ENCODE results near the gene LPAR2. TPM values are rescaled to one million over a fixed set of nuclear protein-coding genes. Genes with fewer than 3 reads are reported as not detected.

The LPAR2 gene
- polyA plus RNA-seq, 1 experiment = 2.2 TPM

DNA sequence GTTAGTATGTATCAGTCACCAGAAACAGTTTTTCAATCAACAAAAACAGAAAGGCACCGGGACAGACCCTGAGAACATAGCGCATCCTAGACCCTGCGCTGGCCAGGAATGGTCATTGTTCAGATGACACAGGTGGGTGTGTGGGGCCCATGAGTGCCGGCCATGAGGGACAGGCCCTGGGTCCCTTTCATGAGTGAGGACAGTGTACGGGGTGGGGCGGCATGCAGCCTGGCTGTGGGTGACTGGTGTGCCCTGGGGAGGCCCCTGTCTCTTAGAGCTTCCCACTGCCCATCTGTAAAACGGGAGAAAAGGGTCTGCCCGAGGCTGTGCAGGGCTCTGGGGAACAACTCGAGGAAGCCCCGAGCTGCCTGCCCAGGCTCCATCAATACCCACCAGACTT lies 35.3 kb downstream of the LPAR2 start:
- POLR2A ChIA-PET = interaction anchor here (0.6 kb wide), 1 partner anchor 61 kb away, joined by 7 read pairs; no protein-coding TSS in a partner anchor
- no peaks in the 10 kb centered on the region for H3K9me3 ChIP-seq (ENCODE audit: control insufficient read depth, insufficient read depth, low read length)
- no peaks in the 10 kb centered on the region for H3K27me3 ChIP-seq (ENCODE audit: control insufficient read depth, insufficient read depth, low read length)
- CTCF ChIA-PET = interaction anchor here (1.5 to 2.2 kb wide), 2 partner anchors 38 to 40 kb away, joined by 3 to 10 read pairs; no protein-coding TSS in a partner anchor
- no peak overlapping the region for H3K4me3 ChIP-seq (ENCODE audit: low read depth, low read length)
- TF ChIP-seq, protein P1, sequence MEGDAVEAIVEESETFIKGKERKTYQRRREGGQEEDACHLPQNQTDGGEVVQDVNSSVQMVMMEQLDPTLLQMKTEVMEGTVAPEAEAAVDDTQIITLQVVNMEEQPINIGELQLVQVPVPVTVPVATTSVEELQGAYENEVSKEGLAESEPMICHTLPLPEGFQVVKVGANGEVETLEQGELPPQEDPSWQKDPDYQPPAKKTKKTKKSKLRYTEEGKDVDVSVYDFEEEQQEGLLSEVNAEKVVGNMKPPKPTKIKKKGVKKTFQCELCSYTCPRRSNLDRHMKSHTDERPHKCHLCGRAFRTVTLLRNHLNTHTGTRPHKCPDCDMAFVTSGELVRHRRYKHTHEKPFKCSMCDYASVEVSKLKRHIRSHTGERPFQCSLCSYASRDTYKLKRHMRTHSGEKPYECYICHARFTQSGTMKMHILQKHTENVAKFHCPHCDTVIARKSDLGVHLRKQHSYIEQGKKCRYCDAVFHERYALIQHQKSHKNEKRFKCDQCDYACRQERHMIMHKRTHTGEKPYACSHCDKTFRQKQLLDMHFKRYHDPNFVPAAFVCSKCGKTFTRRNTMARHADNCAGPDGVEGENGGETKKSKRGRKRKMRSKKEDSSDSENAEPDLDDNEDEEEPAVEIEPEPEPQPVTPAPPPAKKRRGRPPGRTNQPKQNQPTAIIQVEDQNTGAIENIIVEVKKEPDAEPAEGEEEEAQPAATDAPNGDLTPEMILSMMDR (IDR thresholded peaks at IDR 0.05; ENCODE audit: low read depth, low read length) = no peak
- H3K27ac ChIP-seq (ENCODE audit: low read depth, low read length) = no peak overlapping the region
- no peak for DNase-seq (ENCODE audit: low read depth, low spot score)

DNA sequence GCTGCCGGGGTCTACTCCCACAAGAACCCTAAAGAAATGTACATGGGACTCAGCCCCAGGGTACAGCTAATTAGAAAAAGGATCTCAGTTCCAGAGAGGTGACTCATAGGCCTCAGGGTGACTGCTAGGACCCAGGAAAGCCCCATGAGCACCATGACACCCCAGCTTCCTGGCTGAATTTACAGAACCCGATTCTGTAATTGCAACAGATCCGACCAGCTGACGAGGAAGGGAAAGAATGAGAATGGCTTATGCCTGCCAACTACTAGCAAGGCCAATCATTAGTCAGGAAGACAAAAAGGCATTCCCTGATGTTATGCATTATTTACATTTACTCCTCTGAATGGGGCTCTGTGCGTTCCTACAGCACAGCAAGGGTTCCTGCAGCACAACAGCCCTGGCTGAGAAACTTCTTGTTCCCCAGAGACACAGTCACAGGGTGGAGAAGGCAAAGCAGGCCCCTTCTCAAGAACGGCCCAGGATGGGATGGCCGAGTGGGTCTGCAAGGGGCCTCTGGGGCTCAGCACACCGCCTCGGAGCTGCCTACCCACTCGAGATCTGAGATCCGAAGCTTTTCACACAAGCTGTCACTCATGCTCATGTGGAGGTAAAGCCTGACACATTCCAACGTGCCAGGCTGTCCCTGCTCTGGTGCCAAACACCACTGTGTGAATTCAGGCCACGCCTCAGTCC lies 36.7 kb downstream of the LPAR2 start:
- no peak overlapping the region; the same call in 1 of the 2 replicates for H3K4me3 ChIP-seq (ENCODE audit: low read depth, low read length)
- POLR2A ChIA-PET = interaction anchor here (0.6 to 1.2 kb wide), 4 partner anchors 23 to 75 kb away, joined by 3 to 7 read pairs (median 4); no protein-coding TSS in a partner anchor
- DNase-seq (ENCODE audit: low read depth, low spot score) = peak; percentile 95
- TF ChIP-seq, protein P1 (IDR thresholded peaks at IDR 0.05; ENCODE audit: low read depth, low read length) = no peak
- H3K27me3 ChIP-seq (ENCODE audit: control insufficient read depth, insufficient read depth, low read length) = no peaks in the 10 kb centered on the region
- peak overlapping the region; percentile 96 for H3K27ac ChIP-seq (ENCODE audit: low read depth, low read length)
- CTCF ChIA-PET = interaction anchor here (2.2 to 2.6 kb wide), 2 partner anchors 39 to 59 kb away, joined by 10 to 14 read pairs; no protein-coding TSS in a partner anchor
- no peaks in the 10 kb centered on the region for H3K9me3 ChIP-seq (ENCODE audit: control insufficient read depth, insufficient read depth, low read length)

DNA sequence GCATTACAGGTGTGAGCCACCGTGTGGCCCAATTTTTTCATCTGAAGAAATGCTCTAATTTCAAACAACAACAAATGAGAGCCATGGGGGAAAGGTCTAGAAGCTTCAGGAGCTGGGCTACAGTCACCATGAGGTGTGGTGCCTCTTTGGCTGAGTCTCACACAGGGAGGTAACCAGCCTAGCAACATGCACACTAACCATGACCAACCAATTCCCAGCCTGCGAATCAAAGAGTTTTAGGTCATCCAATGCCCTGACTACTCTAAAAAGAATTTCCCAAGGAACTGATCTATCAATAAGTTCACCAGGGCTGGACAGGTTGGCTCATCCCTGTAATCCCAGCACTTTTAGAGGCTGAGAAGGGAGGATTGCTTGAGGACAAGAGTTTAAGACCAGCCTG lies 39.5 kb downstream of the LPAR2 start:
- H3K27me3 ChIP-seq (ENCODE audit: control insufficient read depth, insufficient read depth, low read length) = no peaks in the 10 kb centered on the region
- no peaks in the 10 kb centered on the region for H3K9me3 ChIP-seq (ENCODE audit: control insufficient read depth, insufficient read depth, low read length)
- H3K27ac ChIP-seq (ENCODE audit: low read depth, low read length) = no peak overlapping the region
- H3K4me3 ChIP-seq (ENCODE audit: low read depth, low read length) = no peak overlapping the region
- POLR2A ChIA-PET = no interaction called here
- CTCF ChIA-PET = interaction anchor here (1.9 kb wide), 1 partner anchor 34 kb away, joined by 5 read pairs; no protein-coding TSS in a partner anchor
- DNase-seq (ENCODE audit: low read depth, low spot score) = no peak
- TF ChIP-seq, protein P1 (IDR thresholded peaks at IDR 0.05; ENCODE audit: low read depth, low read length) = no peak

DNA sequence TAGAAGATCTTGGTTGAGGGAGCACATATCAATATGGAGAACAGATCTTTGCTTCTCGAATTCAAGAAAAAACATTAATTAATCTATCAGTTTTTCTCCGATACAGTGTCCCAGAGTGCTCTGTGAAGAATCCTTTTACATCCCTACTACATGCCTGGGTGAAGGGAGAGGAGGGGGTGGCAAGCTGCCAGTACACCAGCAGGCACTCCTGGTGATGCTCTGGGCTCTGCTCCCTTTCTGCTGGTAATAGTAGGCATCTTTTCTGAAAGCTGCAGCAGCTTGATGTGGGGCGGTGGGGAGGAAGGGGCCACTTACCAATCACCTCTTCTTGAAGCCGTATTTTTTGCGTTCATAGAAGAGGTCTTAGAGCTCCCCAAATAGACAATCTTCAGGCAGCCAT lies 40.2 kb downstream of the LPAR2 start:
- CTCF ChIA-PET = interaction anchor here (1.9 kb wide), 1 partner anchor 33 kb away, joined by 5 read pairs; no protein-coding TSS in a partner anchor

DNA sequence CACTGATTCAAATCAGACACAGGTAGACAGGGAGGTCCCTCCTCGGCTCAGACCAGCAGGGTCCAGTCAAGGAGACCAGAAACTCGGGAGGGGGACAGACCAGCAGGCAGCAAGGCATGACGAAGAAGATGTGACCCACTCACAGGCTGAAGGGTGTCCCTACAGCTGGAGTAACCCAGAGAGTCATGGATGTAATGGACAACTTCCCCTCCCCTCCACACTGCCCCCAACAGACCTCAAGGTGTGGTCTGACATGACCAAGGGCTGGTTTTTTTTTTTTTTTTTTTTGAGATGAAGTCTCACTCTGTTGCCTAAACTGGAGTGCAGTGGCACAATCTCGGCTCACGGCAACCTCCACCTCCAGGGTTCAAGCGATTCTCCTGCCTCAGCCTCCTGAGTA lies 43.7 kb downstream of the LPAR2 start:
- TF ChIP-seq, protein P1 (IDR thresholded peaks at IDR 0.05; ENCODE audit: low read depth, low read length) = no peak
- Histone ChIP-seq H3K27ac (ENCODE audit: low read depth, low read length) (no peak overlapping the region), H3K9me3 (ENCODE audit: control insufficient read depth, insufficient read depth, low read length) (no peaks in the 10 kb centered on the region), H3K4me3 (ENCODE audit: low read depth, low read length) (no peak overlapping the region), H3K27me3 (ENCODE audit: control insufficient read depth, insufficient read depth, low read length) (no peaks in the 10 kb centered on the region)
- ChIA-PET POLR2A (no interaction called here), CTCF (no interaction called here)
- no peak for DNase-seq (ENCODE audit: low read depth, low spot score)

More for the DNA sequence above, 40.2 kb downstream of the LPAR2 start:
- no peaks in the 10 kb centered on the region for H3K27me3 ChIP-seq (ENCODE audit: control insufficient read depth, insufficient read depth, low read length)
- no peak overlapping the region for H3K4me3 ChIP-seq (ENCODE audit: low read depth, low read length)
- POLR2A ChIA-PET = no interaction called here
- TF ChIP-seq, protein P1 (IDR thresholded peaks at IDR 0.05; ENCODE audit: low read depth, low read length) = no peak
- H3K27ac ChIP-seq (ENCODE audit: low read depth, low read length) = no peak overlapping the region
- DNase-seq (ENCODE audit: low read depth, low spot score) = no peak
- H3K9me3 ChIP-seq (ENCODE audit: control insufficient read depth, insufficient read depth, low read length) = no peaks in the 10 kb centered on the region

All from AG04450 (cell line).